ENCODE results near the gene KAT6B.
"Not testable (repeated sequence)": the region's sequence is repeated elsewhere in the genome, so short reads cannot be mapped to it uniquely, and the experiment has no call there.

Gene KAT6B

DNA sequence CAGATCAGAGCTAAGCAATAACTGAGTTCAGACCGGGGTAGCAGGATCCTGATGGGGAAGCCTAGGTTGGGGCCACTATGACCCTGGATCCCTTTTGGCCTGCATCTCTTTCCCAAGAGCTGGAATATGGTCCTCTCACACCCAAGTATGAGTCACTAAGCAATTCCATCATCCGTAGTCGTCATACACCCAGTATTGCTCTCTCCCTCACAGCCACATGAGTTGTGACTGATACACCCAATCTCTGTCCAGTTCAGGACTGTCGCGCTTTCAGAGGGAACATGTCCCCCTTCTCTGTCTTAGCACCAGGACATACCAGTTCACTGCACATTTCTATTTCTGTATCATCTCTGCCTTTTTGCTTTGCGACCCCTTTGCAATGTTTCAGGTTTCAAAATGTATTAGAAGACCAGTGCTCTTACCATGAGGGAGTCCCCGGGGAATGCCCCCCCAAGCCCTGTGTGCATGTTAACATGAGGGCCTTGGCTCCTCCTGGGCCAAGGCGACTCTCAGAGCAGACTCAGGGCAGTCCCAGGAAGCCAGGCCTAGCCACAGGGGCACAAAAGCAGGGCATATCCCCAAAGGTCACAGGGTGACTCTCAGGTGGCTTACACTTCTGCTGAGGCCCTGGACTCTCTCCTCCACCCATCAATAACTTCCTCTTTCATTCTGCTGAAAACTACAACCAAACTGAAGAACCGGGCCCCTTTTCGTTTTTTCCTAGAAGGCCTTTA, 209.7 kb downstream of the KAT6B start:
- no peak for DNase-seq (ENCODE audit: low read depth in 2 of 2)

DNA sequence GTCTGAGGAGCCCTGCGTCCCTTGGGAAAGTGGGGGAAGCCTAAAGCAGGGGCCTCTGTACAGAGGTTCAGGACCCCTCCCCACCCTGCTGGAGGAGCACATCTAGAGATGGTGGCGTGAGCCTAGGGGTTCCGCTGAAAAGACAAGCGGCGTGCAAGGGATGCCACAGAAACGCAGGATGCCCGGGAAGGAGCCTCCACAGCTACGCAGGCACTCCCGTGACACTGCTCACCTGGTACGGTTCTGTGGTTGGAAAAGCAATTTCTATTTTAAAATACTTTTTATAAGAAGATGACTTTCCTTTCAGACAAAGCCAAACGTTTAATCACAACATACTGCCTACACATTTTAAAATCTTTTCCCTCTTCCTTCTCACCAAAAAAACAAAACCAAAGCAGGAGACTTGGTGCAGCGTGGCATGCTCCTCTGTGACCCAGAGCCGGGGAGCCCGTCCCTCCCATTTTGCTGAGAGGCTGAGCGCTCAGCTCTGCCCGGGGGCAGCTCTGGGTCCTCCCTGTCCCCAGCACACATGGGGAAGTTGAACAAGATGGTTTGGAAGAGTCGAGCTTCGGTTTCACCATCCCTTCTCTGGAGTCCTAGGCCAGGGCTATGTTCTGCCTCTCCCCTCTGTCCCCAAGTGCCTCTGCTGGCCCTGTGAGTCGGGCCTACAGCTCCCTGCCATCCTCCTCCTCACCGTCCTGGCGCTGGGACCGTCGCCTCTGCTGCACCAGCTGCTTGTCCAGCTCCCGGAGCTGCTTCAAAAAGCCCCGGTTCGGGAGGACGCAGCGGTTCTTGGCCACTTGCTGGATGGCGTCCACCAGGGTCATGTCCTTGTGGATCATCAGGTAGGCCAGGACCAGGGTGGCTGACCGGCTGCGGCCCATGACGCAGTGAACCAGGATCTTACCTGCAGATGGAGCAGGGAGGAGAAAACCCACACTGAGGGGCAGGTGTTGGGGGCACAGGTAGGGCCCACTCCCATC, 211.1 kb downstream of the KAT6B start:
- no peak for DNase-seq (ENCODE audit: low read depth in 2 of 2)

DNA sequence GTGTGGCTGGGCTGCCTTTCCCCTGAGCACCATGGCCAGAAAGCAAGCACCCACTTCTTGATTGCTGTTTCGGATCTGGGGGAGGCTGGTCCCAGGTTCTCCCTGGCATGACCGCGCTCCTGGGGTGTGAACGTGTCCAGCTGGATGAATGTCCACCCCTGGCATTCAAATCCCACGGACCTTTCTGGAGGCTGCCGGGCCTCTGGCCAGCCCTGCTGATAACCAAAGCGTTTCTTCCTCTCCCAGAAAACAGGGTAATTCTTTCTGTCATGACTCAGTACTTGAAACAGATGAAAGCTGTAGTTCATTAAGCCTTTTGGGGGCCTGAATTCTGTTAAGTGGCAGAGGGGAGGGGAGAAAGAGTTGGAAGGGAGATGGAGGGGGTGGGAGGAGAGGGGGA, 211.9 kb downstream of the KAT6B start:
- no peak for DNase-seq (ENCODE audit: low read depth in 2 of 2)

DNA sequence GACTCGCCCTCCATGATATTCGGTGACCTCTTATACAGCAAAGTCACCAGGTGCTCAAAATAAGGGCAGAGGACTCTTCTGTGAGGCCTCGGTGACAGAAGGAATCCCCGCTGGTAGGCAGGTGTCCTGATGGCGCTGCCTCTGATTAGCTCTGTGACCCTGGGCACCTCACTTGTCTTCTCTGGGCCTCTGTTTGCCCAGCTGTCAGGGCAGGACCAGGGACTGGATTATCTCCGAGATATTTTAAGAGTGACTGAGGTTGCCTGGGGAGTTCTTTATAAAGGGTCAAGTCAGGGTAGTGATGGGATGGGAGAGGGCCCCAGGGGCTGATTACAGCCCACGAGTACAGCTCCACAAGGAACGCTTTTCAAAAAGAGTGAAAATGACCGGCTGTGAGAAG, 214.2 kb downstream of the KAT6B start:
- DNase-seq (ENCODE audit: low read depth in 2 of 2), result no peak

DNA sequence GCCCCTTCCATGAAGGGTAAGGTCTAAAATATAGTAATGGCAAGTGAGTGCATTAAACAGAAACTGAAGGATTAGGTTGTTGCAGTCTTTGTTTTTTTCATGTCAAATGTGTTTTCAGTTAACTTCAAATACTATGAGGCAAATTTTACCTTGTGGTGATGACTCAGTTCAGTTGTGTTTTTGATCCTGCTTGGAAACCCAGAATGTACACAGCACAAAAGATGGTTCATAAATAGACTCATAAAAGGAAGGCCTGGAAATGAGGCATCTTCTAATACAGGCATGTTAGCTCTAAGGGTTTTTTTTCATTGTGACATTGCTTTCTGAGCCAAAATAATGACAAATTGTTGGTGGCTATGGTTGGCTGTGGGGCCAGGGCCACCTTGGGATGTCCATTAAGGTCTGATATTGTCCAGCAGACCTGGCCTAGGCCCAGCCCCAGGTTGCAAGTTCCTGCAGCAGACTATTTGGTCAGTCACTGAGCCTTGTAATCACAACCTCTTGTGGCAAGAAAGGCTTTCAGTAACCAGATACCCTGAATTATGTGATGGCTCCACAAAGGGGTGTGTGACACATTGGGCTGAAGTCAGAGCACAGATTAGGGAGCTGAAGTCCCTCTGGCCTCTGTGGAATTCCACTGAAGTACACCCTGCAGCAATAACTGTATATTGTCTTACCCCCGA, 216.0 kb downstream of the KAT6B start:
- DNase-seq (ENCODE audit: low read depth in 2 of 2), result no peak

DNA sequence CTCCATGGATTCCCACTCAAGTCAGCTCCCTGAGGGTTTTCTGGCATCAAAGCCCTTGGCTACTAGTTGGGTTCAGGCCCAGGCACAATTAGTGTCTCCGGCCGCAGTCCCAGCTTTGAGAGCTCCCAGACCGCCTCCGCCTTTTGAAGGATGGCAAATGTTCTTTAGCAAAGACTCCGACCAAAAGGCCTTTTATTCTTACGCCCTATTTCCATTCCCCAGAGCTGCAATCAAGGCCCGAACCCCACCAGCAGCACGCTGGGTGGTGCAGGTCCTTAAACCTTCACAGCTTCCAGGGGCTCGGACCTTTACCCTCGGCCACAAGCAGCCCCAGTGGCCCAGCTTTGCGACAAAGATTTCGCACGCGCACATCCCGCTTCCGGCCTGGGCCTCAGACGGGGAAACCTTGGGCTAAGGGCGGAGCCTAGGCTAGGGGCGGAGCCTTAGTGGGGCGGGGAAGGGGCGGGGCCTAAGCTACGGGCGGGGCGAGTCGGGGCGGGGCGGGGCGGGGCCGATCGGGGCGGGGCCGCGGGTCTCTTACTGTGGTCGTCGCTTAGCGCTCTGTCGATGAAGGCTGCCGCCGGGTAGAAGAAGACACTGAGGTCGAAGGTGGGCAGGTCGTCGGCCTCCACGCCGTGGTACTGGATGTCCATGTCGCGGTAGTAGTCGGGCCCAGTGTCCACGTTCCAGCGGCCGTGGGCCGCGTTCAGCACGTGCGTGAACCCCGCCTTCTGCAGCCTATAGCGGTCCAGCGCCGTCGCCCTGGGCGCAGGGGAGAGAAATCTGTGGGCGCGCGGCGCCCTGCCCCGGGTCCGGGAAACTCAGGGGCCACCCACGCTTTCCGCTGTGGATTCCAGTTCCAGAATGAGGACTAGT, 217.1 kb downstream of the KAT6B start:
- DNase-seq (ENCODE audit: low read depth in 2 of 2), result peak; percentile 22 to 54

DNA sequence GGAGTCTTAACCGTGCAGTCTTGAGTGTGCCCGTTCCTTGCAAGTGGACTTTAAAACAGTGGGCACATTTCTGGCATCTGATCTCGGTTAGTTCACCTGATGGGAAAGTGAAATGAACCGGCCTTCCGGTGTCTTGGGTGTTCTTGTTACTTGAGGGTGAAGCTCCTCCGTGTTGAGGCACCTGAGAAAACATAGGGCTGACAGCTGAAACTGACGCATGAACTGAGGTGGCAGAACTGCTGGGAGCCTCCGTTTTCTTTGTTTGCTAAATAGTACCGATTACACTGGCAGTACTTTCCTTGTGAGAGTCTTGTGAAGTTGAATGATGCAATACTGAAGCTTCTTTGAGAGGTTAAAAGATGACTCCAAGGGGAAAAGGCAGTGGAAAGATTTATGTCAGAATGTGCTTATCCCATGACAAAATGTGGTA, 222.3 kb downstream of the KAT6B start:
- no peak for DNase-seq (ENCODE audit: low read depth in 2 of 2)

DNA sequence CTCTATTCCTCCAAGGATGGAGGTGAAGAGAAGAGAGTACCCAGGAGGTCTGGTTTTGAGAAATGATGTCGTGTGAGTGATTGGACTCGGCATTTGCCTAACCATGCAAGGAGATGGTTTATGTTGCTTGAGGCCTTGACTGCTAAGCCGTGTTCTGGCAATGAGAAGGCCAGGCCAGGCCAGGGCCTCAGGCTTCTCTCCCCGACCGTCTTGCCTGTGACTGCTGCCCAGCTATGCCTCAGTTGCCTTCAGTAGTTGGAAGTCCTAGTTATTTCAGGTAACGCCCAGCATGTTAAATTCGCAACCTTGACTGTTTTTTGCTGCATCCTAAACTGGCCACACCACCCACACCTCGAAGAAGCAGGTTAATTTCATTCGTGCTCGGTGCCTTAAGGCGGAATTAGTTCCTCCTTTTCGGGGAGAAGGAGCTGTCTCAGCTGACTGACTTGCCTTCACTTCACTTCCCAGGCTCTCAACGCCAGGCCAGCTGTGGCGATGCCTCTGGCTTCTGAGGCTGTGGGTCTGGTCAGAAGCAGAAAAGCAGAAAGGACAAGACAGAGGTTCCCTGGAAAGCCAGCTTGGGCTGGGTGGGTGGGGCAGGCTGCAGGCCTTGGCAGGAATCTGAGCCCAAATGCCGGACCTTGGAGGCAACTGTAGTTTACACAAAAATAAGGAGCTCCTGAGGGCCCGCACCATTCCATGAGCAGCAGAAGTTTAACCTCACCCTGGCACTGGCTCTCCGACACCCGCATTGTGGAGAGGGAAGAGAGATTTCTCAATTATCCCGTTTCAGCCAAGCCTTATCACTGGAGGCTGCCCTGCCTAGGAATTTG, 223.1 kb downstream of the KAT6B start:
- no peak for DNase-seq (ENCODE audit: low read depth in 2 of 2)

DNA sequence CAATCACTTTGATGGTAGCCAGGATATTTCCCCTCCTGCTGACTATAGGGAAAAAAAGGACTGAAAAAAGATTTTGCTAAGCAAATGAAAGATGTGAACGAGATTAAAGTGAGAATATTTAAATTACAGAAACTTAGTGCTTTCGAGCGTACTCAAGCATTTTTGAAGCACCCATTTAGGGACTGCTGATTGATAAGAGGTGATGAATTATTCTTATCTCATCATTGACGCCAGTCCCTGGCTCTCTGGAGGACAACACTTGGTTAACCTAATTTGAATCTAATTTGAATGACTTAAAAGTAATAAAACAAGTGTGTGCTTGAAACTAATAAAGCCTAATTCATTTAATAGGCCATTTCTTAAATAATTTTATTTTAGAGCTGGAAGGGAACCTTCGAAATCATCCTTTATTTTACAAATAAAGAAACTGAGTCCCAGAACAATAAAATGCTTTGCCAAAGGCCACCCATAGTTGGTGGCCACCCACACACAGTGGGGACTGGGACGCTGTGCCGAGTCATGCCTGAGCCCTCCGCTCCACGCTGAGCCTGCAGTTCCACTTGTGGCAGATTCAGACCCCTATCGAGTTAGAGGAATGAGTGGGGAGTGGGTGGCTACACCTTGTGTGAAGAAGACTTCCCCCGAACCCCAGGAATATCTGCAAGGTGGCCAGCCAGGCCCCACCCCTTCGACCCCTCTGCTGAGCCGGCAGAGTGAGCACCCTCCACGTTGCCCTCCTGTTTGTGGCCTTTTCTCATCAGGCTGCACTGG, 223.9 kb downstream of the KAT6B start:
- DNase-seq (ENCODE audit: low read depth in 2 of 2), result no peak

DNA sequence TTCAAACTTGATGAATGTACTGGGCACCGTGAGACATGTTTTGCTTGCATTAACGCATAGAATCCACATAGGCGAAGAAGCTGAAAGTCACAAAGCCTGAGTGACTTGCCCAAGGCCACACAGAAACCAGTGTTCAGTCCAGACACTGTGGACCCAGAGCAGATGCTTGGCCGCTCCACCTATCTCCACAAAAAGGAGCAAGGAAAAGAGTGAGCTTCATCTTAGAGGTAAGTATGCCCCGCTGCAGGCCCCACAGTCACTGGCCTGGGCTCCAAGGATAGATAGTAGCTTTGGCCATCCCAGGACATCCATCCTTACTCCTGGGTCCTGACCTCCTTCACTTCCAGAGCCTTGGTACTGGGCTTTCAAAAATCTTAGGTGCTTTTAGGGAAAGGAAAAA, 224.9 kb downstream of the KAT6B start:
- no peak for DNase-seq (ENCODE audit: low read depth in 2 of 2)

DNA sequence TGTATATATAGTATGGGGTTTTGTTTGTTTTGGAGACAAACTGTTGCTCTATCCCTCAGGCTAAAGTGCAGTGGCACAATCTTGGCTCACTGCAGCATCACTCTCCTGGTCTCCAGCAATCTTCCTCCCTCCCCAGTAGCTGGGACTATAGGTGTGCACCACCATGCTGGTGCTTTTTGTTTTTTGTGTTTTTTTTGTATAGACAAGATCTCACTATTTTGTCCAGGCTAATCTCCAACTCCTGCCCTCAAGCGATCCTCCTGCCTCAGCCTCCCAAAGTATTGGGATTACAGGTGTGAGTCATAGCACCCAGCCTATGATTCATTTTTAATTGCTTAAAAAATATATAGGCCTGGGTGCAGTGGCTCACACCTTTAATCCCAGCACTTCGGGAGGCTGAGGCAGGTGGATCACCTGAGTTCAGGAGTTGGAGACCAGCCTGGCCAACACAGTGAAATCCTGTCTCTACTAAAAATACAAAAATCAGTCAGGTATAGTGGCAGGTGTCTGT, 229.6 kb downstream of the KAT6B start:
- DNase-seq (ENCODE audit: low read depth in 2 of 2), result not testable (repeated sequence)

DNA sequence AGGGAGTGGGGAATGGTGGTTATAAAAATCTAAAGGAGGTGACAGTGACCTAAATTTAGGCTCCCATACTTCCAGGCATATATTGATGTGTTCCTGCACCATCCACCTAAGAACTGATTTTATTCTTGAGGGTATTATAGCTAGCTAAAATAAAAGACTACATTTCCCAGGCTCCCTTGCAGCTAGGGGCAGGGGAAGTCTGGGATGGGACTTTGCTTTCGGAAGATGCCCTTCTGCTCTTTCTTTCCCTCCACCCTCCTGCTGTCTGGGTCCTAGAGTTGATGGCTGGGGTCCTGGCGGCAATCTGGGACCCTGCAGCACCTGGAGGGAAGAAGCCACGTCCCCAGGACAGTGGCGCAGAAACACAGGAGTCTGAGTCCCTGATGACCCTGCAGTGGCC, 231.3 kb downstream of the KAT6B start:
- DNase-seq (ENCODE audit: low read depth in 2 of 2), result no peak

DNA sequence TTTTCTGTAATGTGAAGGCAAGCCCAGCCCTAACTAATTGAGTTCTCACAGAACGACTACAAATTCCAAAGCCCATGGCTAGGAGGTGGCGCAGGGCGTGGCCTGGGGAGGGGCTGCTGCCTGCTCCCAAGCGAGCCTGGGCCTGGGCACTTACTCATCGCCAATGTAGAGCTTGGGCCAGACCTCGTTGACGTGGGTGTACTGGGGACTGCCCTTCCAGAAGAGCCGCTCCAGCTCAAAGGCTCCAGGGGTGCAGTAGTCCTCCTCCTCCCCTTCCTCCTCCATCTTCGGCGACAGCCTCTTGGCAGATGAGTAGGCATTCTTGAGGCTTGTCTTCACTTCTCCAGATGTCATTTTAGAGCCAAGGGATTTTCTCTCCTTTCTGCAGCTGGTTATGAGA, 231.8 kb downstream of the KAT6B start:
- no peak for DNase-seq (ENCODE audit: low read depth in 2 of 2)

DNA sequence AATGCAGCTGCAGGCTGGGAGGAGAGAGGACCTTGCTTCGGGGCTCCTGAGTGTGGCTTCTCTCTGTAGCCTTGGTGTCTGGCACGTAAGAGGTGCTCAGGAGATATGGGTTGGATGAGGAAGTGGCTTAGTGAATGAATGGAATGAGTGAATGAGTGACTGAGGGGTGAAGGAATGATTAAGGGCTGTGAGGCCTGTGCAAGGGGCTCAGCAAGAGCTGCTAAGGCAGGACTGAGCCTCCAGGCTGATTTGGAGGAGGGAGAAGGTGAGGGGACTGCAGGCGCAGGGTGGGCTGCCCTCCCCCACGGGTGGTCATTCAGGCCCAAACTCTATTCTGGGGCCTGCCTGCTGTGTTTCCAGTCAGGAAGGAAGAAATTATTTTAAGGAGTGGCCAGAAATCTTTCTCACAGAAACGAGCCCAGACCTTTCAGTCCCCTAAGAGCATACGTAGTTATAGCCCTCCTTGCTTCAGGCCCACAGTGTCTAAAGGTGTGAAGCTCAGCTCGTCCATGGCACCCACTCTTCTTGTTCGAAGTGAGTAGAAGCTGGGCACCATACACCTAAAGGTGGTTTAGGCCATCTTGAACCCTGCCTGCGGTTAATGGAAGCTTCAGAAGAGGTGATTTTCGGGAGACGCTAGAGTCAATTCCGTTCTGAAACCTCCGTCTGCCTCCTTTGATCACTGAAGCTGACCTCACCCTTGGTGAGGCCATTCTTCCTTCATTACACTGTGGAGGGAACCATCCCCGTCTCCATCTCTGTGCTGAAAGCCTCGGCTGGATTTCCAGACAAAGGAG, 235.5 kb downstream of the KAT6B start:
- DNase-seq (ENCODE audit: low read depth in 2 of 2), result no peak

DNA sequence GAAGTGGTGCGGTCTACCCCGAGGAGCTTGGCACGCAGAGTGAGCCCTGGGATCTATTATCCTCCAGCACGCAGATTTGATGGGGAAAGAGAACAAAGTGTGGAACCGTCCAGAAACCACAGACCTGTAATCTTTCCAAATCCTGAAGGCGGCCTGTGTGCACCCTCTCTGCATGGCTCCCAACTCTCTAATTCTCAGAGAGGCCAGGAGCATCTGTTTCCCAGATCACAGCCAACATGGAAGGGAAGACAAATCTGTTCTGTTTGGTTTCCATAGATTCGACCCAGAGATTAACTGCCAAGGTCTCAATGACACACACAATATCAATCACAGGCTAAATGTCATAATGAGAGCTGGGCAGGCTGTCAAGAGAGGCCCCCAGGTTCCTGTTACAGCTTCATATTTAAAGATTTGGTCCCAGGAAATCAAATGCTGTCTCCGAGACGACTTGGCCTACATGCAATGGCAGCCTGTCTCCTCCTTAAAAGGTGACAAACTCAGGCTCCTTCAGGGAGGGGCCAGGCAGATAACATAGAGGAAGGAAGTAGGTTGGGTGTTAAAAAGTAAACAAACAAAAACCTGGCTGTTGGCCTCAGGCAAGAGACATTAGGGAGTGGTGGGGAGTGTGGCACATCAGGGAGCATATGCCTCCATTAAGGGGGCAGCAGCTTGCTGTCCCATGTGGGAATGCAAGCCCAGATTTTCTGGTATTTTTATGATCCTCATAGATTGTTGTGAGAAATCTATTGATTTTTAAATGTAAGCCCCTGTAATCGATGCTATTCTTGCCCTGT, 236.3 kb downstream of the KAT6B start:
- DNase-seq (ENCODE audit: low read depth in 2 of 2), result no peak

DNA sequence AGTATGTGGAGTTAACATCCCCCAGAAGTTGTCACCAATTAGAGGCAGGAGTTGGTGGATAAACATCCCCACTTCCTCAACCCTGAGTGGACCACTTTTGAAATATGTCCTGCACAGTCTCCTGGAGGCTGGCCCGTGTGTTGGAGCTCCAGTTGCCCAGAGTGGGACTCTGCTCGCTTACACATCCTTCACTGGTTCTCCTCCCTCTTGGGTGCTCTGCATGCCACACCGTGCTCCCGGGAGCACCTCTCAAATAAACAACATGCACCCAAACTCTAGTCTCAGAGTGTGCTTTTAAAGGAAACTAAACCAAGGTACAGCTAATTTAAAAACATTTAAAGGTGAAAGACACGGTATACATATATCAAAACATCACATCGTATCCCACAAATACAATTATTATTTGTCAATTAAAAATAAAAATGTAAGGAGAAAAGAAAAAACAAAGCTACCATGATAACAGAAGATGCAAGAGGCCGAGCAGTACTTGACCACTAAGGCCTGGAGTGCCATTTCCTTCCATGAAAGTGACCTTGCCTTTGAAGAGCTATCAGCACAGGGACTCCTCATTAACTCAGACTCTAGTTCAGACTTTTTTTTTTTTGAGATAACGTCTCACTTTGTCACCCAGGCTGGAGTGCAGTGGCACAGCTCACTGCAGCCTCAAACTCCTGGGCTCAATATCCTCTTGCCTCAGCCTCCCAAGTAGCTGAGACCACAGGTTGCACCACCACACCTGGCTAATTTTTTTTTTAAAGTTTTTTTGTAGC, 237.2 kb downstream of the KAT6B start:
- DNase-seq (ENCODE audit: low read depth in 2 of 2), result no peak

DNA sequence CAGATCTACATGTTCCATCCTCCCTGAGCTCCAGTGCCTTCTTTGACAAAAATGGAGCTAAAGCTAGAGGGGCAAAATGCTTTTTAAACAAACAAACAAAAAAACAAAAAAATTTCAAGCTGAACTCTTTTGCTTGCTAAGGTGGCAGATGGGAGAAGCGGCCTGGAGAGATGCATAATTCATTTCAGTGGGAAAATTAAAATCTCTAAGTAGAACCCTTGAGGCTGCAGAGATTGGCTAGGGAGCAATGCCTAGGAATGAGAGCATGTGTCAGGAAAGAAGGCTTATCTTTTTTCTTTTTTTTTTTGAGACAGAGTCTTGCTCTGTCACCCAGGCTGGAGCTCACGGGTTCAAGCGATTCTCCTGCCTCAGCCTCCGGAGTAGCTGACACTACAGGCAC, 238.7 kb downstream of the KAT6B start:
- no peak for DNase-seq (ENCODE audit: low read depth in 2 of 2)
